ENCODE measurements around the gene AICDA. TPM values are rescaled to one million over a fixed set of nuclear protein-coding genes. Genes with fewer than 3 reads are reported as not detected.

Gene AICDA
- total RNA-seq, 1 experiment from 2014 or later: 0.13 TPM

GRCh38 chr12:8594072-8594471, 18.6 kb downstream of the AICDA start:
- H3K4me3 Mint-ChIP-seq: no peak overlapping the region

GRCh38 chr12:8593246-8593645, 19.4 kb downstream of the AICDA start:
- ATAC-seq (no peak), DNase-seq (ENCODE audit: low spot score) (no peak)
- Mint-ChIP-seq H3K36me3 (no peaks in the 10 kb centered on the region), H3K27me3 (ENCODE audit: low read depth) (no peaks in the 10 kb centered on the region), H3K4me3 (no peak overlapping the region), H3K4me1 (peaks cover 9% of the 10 kb centered on the region), H3K9me3 (no peaks in the 10 kb centered on the region), H3K27ac (no peak overlapping the region)
- ChIA-PET POLR2A (no interaction called here), CTCF (interaction anchor here (1.2 kb wide), 1 partner anchor 49 kb away, joined by 5 read pairs; no protein-coding TSS in a partner anchor)
- no peak for TF ChIP-seq RORB (CRISPR knock-in tag; IDR thresholded peaks at IDR 0.05)
- peak; percentile 39; the same call in 1 of the 2 replicates for TF ChIP-seq HMGA2 (CRISPR knock-in tag; IDR thresholded peaks at IDR 0.05)

More at GRCh38 chr12:8594072-8594471, 18.6 kb downstream of the AICDA start:
- Mint-ChIP-seq H3K27me3 (ENCODE audit: low read depth) (no peaks in the 10 kb centered on the region), H3K36me3 (no peaks in the 10 kb centered on the region), H3K27ac (no peak overlapping the region), H3K4me1 (peaks cover 9% of the 10 kb centered on the region), H3K9me3 (no peaks in the 10 kb centered on the region)
- TF ChIP-seq FOXK1 (CRISPR knock-in tag; IDR thresholded peaks at IDR 0.05) (no peak), ZNF425 (CRISPR knock-in tag; conservative IDR thresholded peaks at IDR 0.05) (no peak), ATF3 (CRISPR knock-in tag; conservative IDR thresholded peaks at IDR 0.05) (no peak)
- CTCF ChIA-PET: interaction anchor here (0.5 to 1.2 kb wide), 5 partner anchors 15 to 266 kb away, joined by 3 to 5 read pairs (median 3); no protein-coding TSS in a partner anchor
- POLR2A ChIA-PET: interaction anchor here (0.5 kb wide), 1 partner anchor 322 kb away, joined by 3 read pairs; no protein-coding TSS in a partner anchor
- ATAC-seq: peak; percentile 55
- DNase-seq (ENCODE audit: low spot score): no peak

GRCh38 chr12:8590842-8591545, 21.7 kb downstream of the AICDA start:
- DNase-seq (ENCODE audit: low spot score) (no peak), ATAC-seq (peak; percentile 96)
- H3K27me3 Mint-ChIP-seq (ENCODE audit: low read depth): no peaks in the 10 kb centered on the region
- H3K4me1 Mint-ChIP-seq: peaks cover 9% of the 10 kb centered on the region
- H3K4me3 Mint-ChIP-seq: no peak overlapping the region
- no peak for TF ChIP-seq ZNF121 (CRISPR knock-in tag; IDR thresholded peaks at IDR 0.05)
- TF ChIP-seq FOXP1 (CRISPR knock-in tag; IDR thresholded peaks at IDR 0.05; ENCODE audit: borderline replicate concordance): no peak
- no peak for TF ChIP-seq ERG (CRISPR knock-in tag; IDR thresholded peaks at IDR 0.05)
- TF ChIP-seq SMAD3 (CRISPR knock-in tag; IDR thresholded peaks at IDR 0.05; ENCODE audit: borderline replicate concordance): no peak
- no peak for TF ChIP-seq MXD4 (CRISPR knock-in tag; IDR thresholded peaks at IDR 0.05; ENCODE audit: borderline replicate concordance)
- TF ChIP-seq ZNF281 (CRISPR knock-in tag; IDR thresholded peaks at IDR 0.05): no peak
- no peak for TF ChIP-seq ATF2 (CRISPR knock-in tag; IDR thresholded peaks at IDR 0.05; ENCODE audit: borderline replicate concordance, low read depth)
- no peaks in the 10 kb centered on the region for H3K9me3 Mint-ChIP-seq
- H3K27ac Mint-ChIP-seq: no peak overlapping the region
- no peaks in the 10 kb centered on the region for H3K36me3 Mint-ChIP-seq
- CTCF ChIA-PET: interaction anchor here (0.7 to 3.2 kb wide), 9 partner anchors 11 to 233 kb away, joined by 3 to 20 read pairs (median 5); no protein-coding TSS in a partner anchor
- POLR2A ChIA-PET: no interaction called here

Measured in WTC11 (cell line).